Left ventricle myocardium superior (tissue), 1 donor: ENCODE measurements around the gene DSTYK. TPM values are rescaled to one million over a fixed set of nuclear protein-coding genes. Genes with fewer than 3 reads are reported as not detected.

ENCODE experiments used
- ATAC-seq: fragments of 200-7000 bp; cut with Tn5 transposase; one replicate; pipeline ENCODE4 v1.9.1; 2020; ENCODE audit warnings: mild to moderate bottlenecking, moderate library complexity
- DNase-seq: peaks from one replicate; pipeline ENCODE4 v3.0.0-alpha.2; 2020
- intact Hi-C: fragments of 100-400 bp; cut with micrococcal nuclease; formaldehyde crosslinking; loops from one replicate; pipeline ENCODE4 v1.11.0; 2022
- total RNA-seq: library from RNA; stranded (reverse); fragmentation: NEBNext Ultra II Directional; extraction: Animal tissue kit (Norgen Biotek cat#: 25700); gene quantifications from one replicate; pipeline ENCODE4 v1.2.1, GENCODE V29; 2021
- donor health status: DM: no; HTN: yes; CAD: no; lungs with severe emphysema.

Gene DSTYK
- total RNA-seq, 1 donor from 2014 or later = 6.1 TPM

- no peak for DNase-seq
- ATAC-seq = no peak
- intact Hi-C loops = no loop called here
Observed at GRCh38 chr1:205107327-205107726, 104.2 kb downstream of the DSTYK start.

GRCh38 chr1:205102404-205102803, 109.1 kb downstream of the DSTYK start:
- ATAC-seq (no peak), DNase-seq (no peak)
- intact Hi-C loops = no loop called here

GRCh38 chr1:205098242-205098641, 113.3 kb downstream of the DSTYK start:
- DNase-seq = no peak
- intact Hi-C loops = no loop called here
- no peak for ATAC-seq

GRCh38 chr1:205095422-205095821, 116.1 kb downstream of the DSTYK start:
- intact Hi-C loops = no loop called here
- DNase-seq (no peak), ATAC-seq (no peak)

Other genes starting within 250 kb of the DSTYK start
- 0.64 TPM for gene CNTN2, start 168.5 kb downstream of the DSTYK start, total RNA-seq
- 3.7 TPM for gene TMEM81, start 127.2 kb downstream of the DSTYK start, total RNA-seq
- gene RBBP5, start 89.7 kb downstream of the DSTYK start, total RNA-seq = 10.9 TPM
- 1.3 TPM for gene TMCC2, start 16.2 kb upstream of the DSTYK start, total RNA-seq
- gene NUAK2, start 110.0 kb upstream of the DSTYK start, total RNA-seq = 1.5 TPM
- not detected for gene KLHDC8A, start 145.2 kb upstream of the DSTYK start, total RNA-seq
- gene LEMD1, start 210.4 kb upstream of the DSTYK start, total RNA-seq = not detected
- not detected for gene BLACAT1, start 244.3 kb upstream of the DSTYK start, total RNA-seq